Right lobe of liver (tissue), 4 donors: Measurements from ENCODE around the gene MX1.

Experiments used
- CTCF ChIP-seq, 4 donors: fragments of 200-600 bp in 3 of 4; fragments of 450-650 bp in 1 of 4; IDR thresholded peaks; one replicate each; pipeline versions ENCODE4 v1.5.1 to v1.8.0; 2016 to 2022; ENCODE audit warnings: antibody characterized with exemption in 4 of 4, mild to moderate bottlenecking in 2 of 4
- POLR2A ChIP-seq: fragments of 450-650 bp; IDR thresholded peaks from one replicate; pipeline ENCODE4 v1.6.1; 2017; ENCODE audit warnings: antibody characterized with exemption, mild to moderate bottlenecking
- donor health status: DM: no; HTN: no; CAD: no.
- donor health status: DM: no; HTN: no; CAD: no.
- donor health status: DM: no; HTN: yes; CAD: no.

GRCh38 chr21:41418393-41418792, 7.6 kb upstream of the MX1 start:
- TF ChIP-seq CTCF (IDR thresholded peaks at IDR 0.05) = no peak
- TF ChIP-seq POLR2A = no peak
